ENCODE results near the gene MTHFD1. TPM values are rescaled to one million over a fixed set of nuclear protein-coding genes. Genes with fewer than 3 reads are reported as not detected.

The MTHFD1 gene
- total and polyA plus RNA-seq, 9 of the 15 experiments (the other 6 are each of a cell fraction or from before 2014, with no cell fraction given), result 66.7 to 158 (median 90.9) TPM

DNA sequence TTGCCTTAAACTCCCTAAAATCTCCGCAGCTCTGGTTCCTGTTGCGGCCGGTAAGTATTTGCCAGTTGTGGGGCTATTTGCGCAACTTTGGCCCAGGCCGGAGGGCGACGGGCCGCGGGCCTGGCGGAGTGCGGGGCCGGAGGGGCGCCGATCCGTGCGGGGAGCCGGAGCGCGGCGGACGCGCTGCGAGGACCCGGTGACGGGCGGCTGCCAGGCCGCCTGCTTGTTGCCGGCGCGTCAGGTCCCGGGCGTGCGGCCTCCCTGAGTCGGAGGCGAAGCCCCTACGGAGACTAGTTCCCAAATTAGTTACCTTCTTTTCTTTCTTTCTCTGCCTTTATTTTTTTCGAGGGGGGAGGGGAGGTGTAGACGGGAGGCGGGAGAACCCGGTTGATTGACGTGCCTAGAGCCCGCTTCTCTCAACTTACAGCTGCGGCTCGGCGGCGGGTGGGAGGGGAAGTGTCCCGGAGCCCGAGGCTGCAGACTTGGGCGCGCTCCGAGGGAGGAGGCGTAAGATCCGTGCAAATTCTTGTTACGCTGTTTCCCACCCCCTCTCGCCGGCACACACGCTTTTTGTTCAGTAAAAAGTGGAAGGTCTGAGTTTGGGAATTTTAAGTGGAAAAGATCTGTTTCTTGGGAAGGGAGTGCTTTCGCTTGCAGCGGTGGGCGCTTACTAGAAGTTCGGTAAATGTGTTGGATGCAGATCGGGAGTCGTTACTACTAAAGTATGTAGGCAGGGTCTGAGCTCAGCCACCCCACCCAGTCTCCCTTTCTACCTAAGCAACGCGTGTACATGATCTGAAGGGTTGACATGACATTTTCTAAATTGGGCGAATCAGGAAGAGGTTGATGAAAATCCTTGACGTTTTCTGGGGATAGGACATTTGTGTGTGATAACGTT lies 117.0 kb downstream of the MTHFD1 start (continued):
- no peak for TF ChIP-seq ZNF277 (CRISPR knock-in tag; IDR thresholded peaks at IDR 0.05; ENCODE audit: borderline replicate concordance)
- 0 out of 4 replicates have a peak, but pooled peaks have one; percentile 2 to 42 for TF ChIP-seq NONO (IDR thresholded peaks at IDR 0.05; ENCODE audit: low read depth in 2 of 2, low read length in 1 of 2)
- no peak for TF ChIP-seq KAT2B (IDR thresholded peaks at IDR 0.05; ENCODE audit: low read depth, low read length)
- no peak for TF ChIP-seq SP2 (IDR thresholded peaks at IDR 0.05; ENCODE audit: extremely low read depth, low read depth, low read length, poor library complexity, severe bottlenecking)
- TF ChIP-seq RHOXF2B (CRISPR knock-in tag; conservative IDR thresholded peaks at IDR 0.05), result no peak
- TF ChIP-seq ARID4B (CRISPR knock-in tag; IDR thresholded peaks at IDR 0.05), result no peak
- TF ChIP-seq CREBBP (IDR thresholded peaks at IDR 0.05; ENCODE audit: low read depth, low read length), result no peak
- TF ChIP-seq ZNF232 (CRISPR knock-in tag; IDR thresholded peaks at IDR 0.05), result no peak
- peak in 1 of 2 experiments; percentile 34; a peak in 1 of 4 replicates for TF ChIP-seq ZMIZ1 (IDR thresholded peaks at IDR 0.05; ENCODE audit: low read depth in 2 of 2, low read length in 2 of 2)
- no peak for TF ChIP-seq CCAR2 (IDR thresholded peaks at IDR 0.05; ENCODE audit: low read depth, low read length)
- peak; percentile 42; the same call in 1 of the 2 replicates for TF ChIP-seq ZBTB7A (IDR thresholded peaks at IDR 0.05; ENCODE audit: borderline replicate concordance, control insufficient read depth, low read depth, low read length)
- TF ChIP-seq GTF3C2 (IDR thresholded peaks at IDR 0.05; ENCODE audit: borderline replicate concordance, extremely low read depth, insufficient read length), result no peak
